ENCODE results near the gene EEF1AKMT4. TPM values are rescaled to one million over a fixed set of nuclear protein-coding genes. Genes with fewer than 3 reads are reported as not detected.

Gene EEF1AKMT4
- total RNA-seq: 1 to 10 TPM; 4.1 to 6.7 TPM

DNA sequence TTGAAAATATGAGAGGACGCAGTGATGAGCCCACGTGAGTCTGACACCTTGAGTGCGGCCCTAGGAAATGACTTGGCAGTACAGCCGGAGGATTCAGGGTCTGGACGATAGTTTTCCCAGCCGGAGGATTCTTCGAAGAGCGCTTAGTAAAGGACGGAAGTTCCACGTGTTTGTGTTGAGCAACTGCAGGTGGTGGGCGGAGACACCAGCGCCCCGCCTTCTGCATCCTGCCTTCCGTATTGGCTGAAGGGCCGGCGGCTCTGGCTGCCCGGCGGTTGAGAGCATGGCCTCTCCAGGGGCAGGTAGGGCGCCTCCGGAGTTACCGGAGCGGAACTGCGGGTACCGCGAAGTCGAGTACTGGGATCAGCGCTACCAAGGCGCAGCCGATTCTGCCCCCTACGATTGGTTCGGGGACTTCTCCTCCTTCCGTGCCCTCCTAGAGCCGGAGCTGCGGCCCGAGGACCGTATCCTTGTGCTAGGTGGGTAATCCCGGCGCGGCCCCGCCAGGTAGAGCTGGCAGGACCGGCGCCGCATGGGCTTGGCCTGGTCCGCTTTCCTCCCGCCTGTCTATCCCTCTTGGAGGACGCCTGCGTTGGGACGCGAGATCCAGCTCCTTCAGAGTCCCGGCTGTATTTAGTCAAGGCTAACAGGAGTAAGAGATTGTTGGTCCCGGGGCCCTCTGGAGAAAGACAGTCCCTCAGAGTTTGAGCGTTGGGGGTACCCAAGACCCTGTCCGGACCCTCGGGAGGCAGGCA lies at the start of gene EEF1AKMT4:
EEF1AKMT4 (plus strand) TSS at position 261 of the 755 bp plus-strand sequence; CDS start at position 284, 23 bp downstream.
- CTCF ChIA-PET: interaction anchor here (0.7 to 2.7 kb wide), 28 partner anchors 9 to 740 kb away, joined by 3 to 42 read pairs (median 4); partner anchors contain the start of genes ABCC5, CAMK2N2, DVL3 and EIF2B5
- H3K4me3 Mint-ChIP-seq: peak within 1 kb of the TSS; percentile 85
- H3K4me1 Mint-ChIP-seq: peaks cover 6% of the 10 kb centered on the region
- no peaks in the 10 kb centered on the region for H3K9me3 Mint-ChIP-seq (ENCODE audit: low read depth)
- ATAC-seq (peak; percentile 90), DNase-seq (peak; percentile 98)
- H3K36me3 Mint-ChIP-seq: peaks cover 10% of the 10 kb centered on the region
- H3K27me3 Mint-ChIP-seq: no peaks in the 10 kb centered on the region
- H3K27ac Mint-ChIP-seq: peak within 1 kb of the TSS; percentile 90

DNA sequence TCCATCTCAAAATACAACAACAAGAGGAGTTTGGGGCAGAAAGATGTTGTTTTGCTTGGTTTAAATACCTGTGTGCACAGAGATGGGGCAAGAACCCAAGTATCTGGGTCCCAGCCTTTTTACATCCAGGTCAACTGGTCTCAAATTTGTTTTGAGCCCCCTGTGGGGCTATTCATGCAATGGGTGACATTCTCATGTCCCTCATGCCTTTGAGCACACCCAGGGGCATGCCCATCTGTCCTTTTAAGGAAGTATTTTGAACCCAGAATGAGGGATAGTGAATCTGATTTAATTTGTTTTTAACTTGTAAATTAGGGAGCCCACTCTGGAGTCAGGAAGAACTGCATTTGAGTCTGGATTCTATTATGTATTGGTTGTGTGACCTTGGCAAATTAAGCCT lies 48.6 kb upstream of the EEF1AKMT4 start:
- DNase-seq (no peak), ATAC-seq (no peak)
- CTCF ChIA-PET: no interaction called here
- H3K36me3 Mint-ChIP-seq: no peaks in the 10 kb centered on the region
- no peak overlapping the region for H3K4me3 Mint-ChIP-seq
- H3K27ac Mint-ChIP-seq: no peak overlapping the region
- H3K9me3 Mint-ChIP-seq (ENCODE audit: low read depth): no peaks in the 10 kb centered on the region
- H3K4me1 Mint-ChIP-seq: no peaks in the 10 kb centered on the region
- H3K27me3 Mint-ChIP-seq: peaks cover 7% of the 10 kb centered on the region

DNA sequence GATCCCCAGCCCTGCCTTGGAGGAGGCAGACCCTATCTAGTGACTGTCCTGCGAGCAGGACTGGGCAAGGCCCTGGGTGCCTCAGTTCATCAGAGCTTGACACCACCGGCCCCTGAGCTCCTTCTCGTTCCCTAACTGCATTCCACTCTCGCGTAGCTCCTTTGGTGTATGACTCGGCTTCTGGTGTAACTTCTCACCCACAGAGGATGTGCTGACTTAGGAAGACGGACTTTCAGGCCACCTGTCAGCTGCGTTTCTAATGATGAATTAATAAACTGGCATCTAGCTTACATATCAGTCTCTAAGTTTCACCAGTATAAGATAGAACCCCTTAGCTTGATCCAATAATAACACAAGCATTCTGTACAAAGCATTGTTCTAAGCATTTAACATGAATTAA lies 45.9 kb upstream of the EEF1AKMT4 start:
- Mint-ChIP-seq H3K4me3 (no peak overlapping the region), H3K36me3 (no peaks in the 10 kb centered on the region), H3K27me3 (peaks cover 21% of the 10 kb centered on the region), H3K27ac (no peak overlapping the region), H3K9me3 (ENCODE audit: low read depth) (no peaks in the 10 kb centered on the region), H3K4me1 (no peaks in the 10 kb centered on the region)
- DNase-seq: no peak
- CTCF ChIA-PET: no interaction called here
- ATAC-seq: no peak

DNA sequence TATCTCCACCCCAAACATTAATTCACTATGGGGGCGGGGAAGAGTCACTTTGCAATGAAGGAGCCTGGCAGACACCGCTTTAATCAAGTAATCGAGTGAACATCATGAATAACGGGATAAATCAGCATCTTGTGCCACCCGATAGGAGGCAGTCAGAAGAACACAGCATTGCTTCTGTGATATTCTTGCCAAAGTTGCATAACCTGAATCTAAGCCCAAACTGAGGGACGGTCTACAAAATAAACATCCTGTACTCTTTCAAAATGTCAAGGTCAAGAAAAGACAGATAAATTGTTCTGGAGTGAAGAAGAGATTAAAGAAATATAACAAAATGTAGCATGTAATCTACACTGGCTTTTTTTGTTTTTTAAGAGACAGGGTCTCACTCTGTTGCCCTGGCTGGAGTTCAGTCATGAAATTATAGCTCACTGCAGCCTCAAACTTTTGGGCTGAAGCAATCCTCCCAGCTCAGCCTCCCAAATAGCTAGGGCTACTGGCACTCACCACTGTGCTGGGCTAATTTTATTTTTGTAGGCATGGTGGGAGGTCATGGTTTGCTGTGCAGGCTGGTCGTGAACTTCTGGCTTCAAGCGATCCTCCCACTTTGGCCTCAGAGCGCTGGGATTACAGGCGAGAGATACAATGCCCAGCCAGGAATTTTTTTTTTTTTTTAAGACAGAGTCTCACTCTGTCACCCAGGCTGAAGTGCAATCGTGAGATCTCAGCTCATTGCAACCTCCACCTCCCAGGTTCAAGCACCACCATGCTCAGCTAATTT lies 40.1 kb upstream of the EEF1AKMT4 start:
- Mint-ChIP-seq H3K4me3 (no peak overlapping the region), H3K9me3 (ENCODE audit: low read depth) (no peaks in the 10 kb centered on the region), H3K27me3 (peaks cover 25% of the 10 kb centered on the region), H3K4me1 (no peaks in the 10 kb centered on the region), H3K27ac (no peak overlapping the region), H3K36me3 (no peaks in the 10 kb centered on the region)
- CTCF ChIA-PET: interaction anchor here (1.5 to 1.9 kb wide), 2 partner anchors 12 to 19 kb away, joined by 3 to 6 read pairs; no protein-coding TSS in a partner anchor
- no peak for DNase-seq
- ATAC-seq: no peak

DNA sequence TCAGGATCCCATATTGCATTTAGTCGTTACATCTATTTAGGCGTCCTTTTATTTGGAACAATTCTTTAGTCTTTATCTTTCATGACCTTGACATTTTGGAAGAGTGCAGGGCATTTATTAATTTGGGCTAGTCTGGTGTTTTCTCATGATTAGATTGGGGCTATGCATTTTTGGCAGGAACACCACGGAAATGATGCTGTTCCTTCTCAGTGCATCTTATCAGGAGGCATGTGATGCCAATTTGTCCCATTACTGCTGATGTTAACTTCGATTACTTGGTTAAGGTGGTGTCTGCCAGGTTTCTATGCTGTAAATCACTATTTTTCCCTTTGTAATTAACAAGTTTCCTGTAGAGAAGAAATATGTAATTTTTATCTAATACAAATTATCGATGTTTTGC lies 38.2 kb upstream of the EEF1AKMT4 start:
- Mint-ChIP-seq H3K4me3 (no peak overlapping the region), H3K27me3 (peaks cover 23% of the 10 kb centered on the region), H3K9me3 (ENCODE audit: low read depth) (no peaks in the 10 kb centered on the region), H3K4me1 (no peaks in the 10 kb centered on the region), H3K27ac (no peak overlapping the region), H3K36me3 (no peaks in the 10 kb centered on the region)
- no peak for DNase-seq
- no peak for ATAC-seq
- CTCF ChIA-PET: interaction anchor here (0.7 to 1.1 kb wide), 3 partner anchors 17 to 38 kb away, joined by 3 read pairs; partner anchors contain the start of gene EEF1AKMT4

DNA sequence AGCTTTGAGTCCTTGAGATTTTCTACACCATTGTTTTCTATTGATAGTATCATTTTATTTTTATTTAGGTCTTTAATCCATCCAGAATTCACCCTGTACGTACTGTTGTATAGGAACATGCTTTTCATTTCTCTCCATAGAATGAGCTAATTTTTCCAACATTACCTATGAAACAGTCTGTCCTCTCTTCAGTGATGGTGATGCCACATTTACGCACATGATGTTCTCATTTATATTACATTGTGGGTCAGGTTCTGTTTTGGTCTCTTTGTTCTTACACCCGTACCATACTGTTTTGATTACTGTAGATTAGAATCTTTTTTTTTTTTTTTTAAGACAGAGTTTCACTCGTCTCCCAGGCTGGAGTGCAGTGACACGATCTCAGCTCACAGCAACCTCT lies 37.8 kb upstream of the EEF1AKMT4 start:
- H3K4me1 Mint-ChIP-seq: no peaks in the 10 kb centered on the region
- CTCF ChIA-PET: interaction anchor here (0.7 to 1.1 kb wide), 3 partner anchors 16 to 38 kb away, joined by 3 read pairs; partner anchors contain the start of gene EEF1AKMT4
- ATAC-seq: no peak

DNA sequence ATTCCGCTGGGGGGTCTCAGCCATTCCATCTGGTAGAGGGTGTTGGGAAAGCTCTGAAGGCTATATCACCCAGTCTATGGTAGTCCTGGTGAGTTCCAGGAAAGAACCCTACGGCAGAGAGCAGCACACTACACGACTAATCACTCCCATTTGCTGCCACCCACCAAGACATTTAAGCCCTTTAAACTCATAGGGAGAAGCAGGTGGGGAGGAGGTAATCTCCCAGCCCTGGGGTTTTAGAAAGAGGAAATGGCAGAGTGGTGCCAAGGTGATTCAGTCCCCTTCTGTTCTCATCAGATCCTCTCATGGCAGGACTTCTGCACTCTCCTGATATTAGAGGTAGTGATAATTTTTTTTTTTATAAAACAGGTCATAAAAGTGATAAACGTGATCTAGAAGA lies 30.7 kb upstream of the EEF1AKMT4 start:
- H3K27me3 Mint-ChIP-seq: peaks cover 14% of the 10 kb centered on the region
- H3K4me3 Mint-ChIP-seq: no peak overlapping the region
- CTCF ChIA-PET: interaction anchor here (3.4 kb wide), 1 partner anchor 9 kb away, joined by 12 read pairs; no protein-coding TSS in a partner anchor
- H3K4me1 Mint-ChIP-seq: no peaks in the 10 kb centered on the region
- no peaks in the 10 kb centered on the region for H3K36me3 Mint-ChIP-seq
- ATAC-seq (no peak), DNase-seq (no peak)
- no peaks in the 10 kb centered on the region for H3K9me3 Mint-ChIP-seq (ENCODE audit: low read depth)
- H3K27ac Mint-ChIP-seq: no peak overlapping the region

More for the DNA sequence above, 37.8 kb upstream of the EEF1AKMT4 start:
- Mint-ChIP-seq H3K4me3 (no peak overlapping the region), H3K9me3 (ENCODE audit: low read depth) (no peaks in the 10 kb centered on the region), H3K36me3 (no peaks in the 10 kb centered on the region), H3K27ac (no peak overlapping the region), H3K27me3 (peaks cover 19% of the 10 kb centered on the region)
- DNase-seq: no peak

DNA sequence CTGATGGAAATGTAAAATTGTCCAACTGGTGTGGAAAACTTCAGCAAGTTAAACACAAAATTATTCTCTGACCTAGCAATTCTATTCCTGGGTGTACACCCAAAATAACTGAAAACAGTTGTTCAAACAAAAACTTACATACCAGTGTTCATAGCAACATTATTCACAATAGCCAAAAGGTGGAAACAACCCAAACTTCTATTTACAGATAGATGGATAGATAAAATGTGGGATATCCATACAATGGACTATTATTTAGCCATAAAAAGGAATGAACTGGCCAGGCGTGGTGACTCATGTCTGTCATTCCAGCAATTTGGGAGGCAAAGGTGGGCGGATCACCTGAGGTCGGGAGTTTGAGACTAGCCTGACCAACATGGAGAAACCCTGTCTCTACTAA lies 27.0 kb upstream of the EEF1AKMT4 start:
- H3K4me1 Mint-ChIP-seq: no peaks in the 10 kb centered on the region
- CTCF ChIA-PET: no interaction called here
- H3K4me3 Mint-ChIP-seq: no peak overlapping the region
- DNase-seq (no peak), ATAC-seq (no peak)
- H3K36me3 Mint-ChIP-seq: no peaks in the 10 kb centered on the region
- H3K9me3 Mint-ChIP-seq (ENCODE audit: low read depth): no peaks in the 10 kb centered on the region
- H3K27ac Mint-ChIP-seq: no peak overlapping the region
- peaks cover 18% of the 10 kb centered on the region for H3K27me3 Mint-ChIP-seq

DNA sequence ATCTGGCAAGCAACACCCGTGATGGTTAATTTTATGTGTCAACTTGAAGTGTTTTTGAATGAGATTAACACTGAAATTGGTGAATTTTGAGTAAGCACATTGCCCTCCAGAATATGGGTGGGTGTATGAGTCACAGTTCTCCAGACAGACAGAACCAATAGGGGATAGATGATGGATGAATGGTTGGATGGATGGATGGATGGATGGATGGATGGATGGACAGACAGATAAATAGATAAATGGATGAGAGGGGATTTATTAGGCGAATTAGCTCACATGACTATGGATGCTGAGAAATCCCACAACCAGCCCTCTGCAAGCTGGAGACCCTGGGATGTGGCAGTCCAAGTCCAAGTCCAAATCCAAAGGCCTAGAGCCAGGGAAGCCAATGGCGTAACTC lies 25.5 kb upstream of the EEF1AKMT4 start:
- no peak for DNase-seq
- H3K9me3 Mint-ChIP-seq (ENCODE audit: low read depth): no peaks in the 10 kb centered on the region
- H3K36me3 Mint-ChIP-seq: no peaks in the 10 kb centered on the region
- peaks cover 32% of the 10 kb centered on the region for H3K27me3 Mint-ChIP-seq
- H3K4me1 Mint-ChIP-seq: peaks cover 2% of the 10 kb centered on the region
- ATAC-seq: no peak
- CTCF ChIA-PET: interaction anchor here (1.3 kb wide), 1 partner anchor 65 kb away, joined by 3 read pairs; no protein-coding TSS in a partner anchor
- no peak overlapping the region for H3K4me3 Mint-ChIP-seq
- no peak overlapping the region for H3K27ac Mint-ChIP-seq

DNA sequence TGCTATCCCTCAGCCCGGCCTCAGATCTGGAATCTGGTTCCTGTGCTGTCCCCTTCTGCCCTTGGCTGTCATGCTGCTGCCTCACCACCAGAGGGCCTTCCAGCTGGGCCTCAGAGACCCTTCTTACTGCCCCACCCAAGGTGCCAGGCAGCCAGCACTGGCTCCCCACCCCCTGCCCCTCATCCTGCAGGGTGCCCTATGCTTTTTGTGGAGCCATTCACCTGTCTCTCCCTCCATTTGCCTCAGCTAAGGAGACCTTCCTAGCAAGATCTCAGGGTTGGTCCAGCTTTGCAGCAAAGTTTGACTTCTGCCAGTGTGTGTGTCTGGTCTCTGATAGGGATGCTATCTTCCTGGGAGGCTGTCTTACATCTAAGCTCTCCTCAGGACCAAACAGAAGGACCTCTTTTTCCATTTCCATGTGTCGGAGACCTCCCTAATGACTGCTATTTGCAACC lies 22.0 kb upstream of the EEF1AKMT4 start:
- Mint-ChIP-seq H3K27ac (no peak overlapping the region), H3K4me3 (no peak overlapping the region), H3K4me1 (peaks cover 6% of the 10 kb centered on the region), H3K9me3 (ENCODE audit: low read depth) (no peaks in the 10 kb centered on the region), H3K36me3 (no peaks in the 10 kb centered on the region), H3K27me3 (peaks cover 52% of the 10 kb centered on the region)
- DNase-seq: peak; percentile 64
- CTCF ChIA-PET: interaction anchor here (0.8 to 5.3 kb wide), 50 partner anchors 9 to 1144 kb away, joined by 3 to 47 read pairs (median 4); partner anchors contain the start of genes ABCF3, ALG3, CAMK2N2 and EEF1AKMT4
- peak; percentile 40 for ATAC-seq

DNA sequence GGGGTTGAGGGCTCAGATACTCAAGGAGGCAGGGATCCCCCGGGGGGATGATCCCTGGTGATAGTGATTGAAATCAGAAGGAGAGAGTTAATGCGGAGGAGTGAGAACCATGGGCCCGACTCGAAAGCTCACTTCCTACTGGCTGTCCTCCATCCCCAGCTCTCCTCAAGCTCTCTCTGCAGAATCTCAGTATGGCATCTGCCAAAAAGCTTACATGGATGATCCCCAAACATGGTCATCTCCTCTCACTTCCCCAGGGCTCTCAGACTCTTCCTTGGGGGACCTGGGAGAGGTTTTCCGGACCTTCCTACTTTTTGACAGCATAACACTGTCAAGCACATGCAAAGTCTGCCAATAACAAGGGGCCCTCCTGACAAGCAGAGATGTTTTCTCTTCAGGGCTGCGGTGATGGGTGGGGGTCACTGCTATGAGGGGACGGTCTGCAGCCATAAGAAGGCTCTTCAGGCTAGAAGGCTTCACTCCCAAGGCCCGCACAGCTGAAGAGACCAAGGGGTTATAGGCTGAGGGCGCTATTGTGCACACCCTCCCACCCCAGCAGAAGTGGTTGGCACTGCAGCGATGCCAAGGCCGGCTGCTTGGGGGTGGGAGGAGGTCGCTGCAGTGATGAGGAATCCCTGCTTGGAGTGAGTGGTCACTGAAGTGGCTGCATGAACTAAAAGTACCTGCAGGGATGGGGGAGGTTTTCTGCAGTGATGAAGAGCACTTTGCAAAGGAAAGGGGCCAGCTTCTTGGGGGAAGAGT lies 20.9 kb upstream of the EEF1AKMT4 start:
- Mint-ChIP-seq H3K4me3 (no peak overlapping the region), H3K27me3 (peaks cover 53% of the 10 kb centered on the region), H3K27ac (no peak overlapping the region), H3K36me3 (no peaks in the 10 kb centered on the region), H3K9me3 (ENCODE audit: low read depth) (no peaks in the 10 kb centered on the region), H3K4me1 (peaks cover 6% of the 10 kb centered on the region)
- ATAC-seq (no peak), DNase-seq (no peak)
- CTCF ChIA-PET: interaction anchor here (0.6 to 5.3 kb wide), 38 partner anchors 10 to 1145 kb away, joined by 3 to 47 read pairs (median 5); partner anchors contain the start of genes ABCF3, ALG3, CAMK2N2 and EEF1AKMT4

DNA sequence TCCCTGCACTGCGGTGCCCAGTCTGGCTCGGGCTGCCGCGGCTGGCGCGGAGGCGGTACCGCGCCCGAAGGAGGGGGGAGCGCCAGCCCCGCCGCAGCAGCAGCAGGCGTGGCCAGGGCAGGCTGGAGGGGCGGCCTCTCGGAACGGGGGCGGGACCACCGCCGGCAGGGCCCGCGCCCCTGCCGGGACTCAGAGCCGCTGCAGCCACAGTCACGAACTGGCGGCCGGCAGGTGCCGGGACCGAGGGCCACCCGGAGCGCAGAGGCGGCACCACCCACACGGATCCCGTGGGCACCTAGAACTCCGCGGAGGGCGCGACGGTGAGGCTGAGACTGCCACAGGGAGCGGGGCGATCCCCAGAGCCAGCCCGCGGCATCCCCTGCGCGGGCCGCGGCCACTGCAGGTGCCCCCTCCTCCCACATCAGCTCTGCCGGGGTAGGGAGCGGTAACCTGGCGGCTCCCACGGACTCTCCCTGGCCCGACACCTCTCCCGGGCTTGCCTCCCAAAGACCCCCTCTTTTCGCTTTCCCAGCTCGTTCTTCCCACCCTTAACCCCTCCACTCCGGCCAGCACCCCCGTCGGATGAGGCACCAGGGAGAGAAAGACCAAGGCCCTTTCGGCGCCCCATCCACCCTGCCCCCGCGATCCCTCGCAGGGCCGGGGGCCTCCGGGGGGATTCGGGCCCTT lies 19.9 kb upstream of the EEF1AKMT4 start, which contains the start of gene VWA5B2:
VWA5B2 (plus strand) TSS at position 192 of the 687 bp plus-strand sequence. CDS start 944 bp downstream, outside the sequence.
- DNase-seq (peak; percentile 74), ATAC-seq (peak; percentile 96)
- peaks cover 6% of the 10 kb centered on the region for H3K4me1 Mint-ChIP-seq
- no peak within 1 kb of the TSS for H3K27ac Mint-ChIP-seq
- peaks cover 50% of the 10 kb centered on the region for H3K27me3 Mint-ChIP-seq
- H3K36me3 Mint-ChIP-seq: no peaks in the 10 kb centered on the region
- CTCF ChIA-PET: interaction anchor here (0.6 to 5.3 kb wide), 6 partner anchors 11 to 60 kb away, joined by 3 to 42 read pairs (median 4); partner anchors contain the start of genes CAMK2N2 and EEF1AKMT4
- no peak within 1 kb of the TSS for H3K4me3 Mint-ChIP-seq
- H3K9me3 Mint-ChIP-seq (ENCODE audit: low read depth): no peaks in the 10 kb centered on the region
